LNCaP clone FGC (cell line): ENCODE results near the gene RAB6B.

Experiments used
- DNase-seq: peaks from one replicate; pipeline ENCODE4 v3.0.0-alpha.2; 2011; ENCODE audit warnings: low read depth
- H3K4me3 ChIP-seq: 2 replicates; pipeline ENCODE4 v1.5.1; 2011; ENCODE audit warnings: mild to moderate bottlenecking, low read depth, low read length, control low read depth
- CTCF ChIP-seq: IDR thresholded peaks from 2 replicates; pipeline ENCODE4 v1.5.1; 2012; ENCODE audit warnings: mild to moderate bottlenecking; ENCODE audit not compliant: control insufficient read depth, insufficient read depth; ENCODE audit errors: extremely low read depth

Gene RAB6B

GRCh38 chr3:133940536-133940935, 44.9 kb upstream of the RAB6B start:
- no peak for DNase-seq
- H3K4me3 ChIP-seq, result no peak overlapping the region
- no peak for TF ChIP-seq CTCF

GRCh38 chr3:133939463-133939835, 43.8 kb upstream of the RAB6B start:
- H3K4me3 ChIP-seq, result no peak overlapping the region
- DNase-seq, result no peak
- TF ChIP-seq CTCF, result no peak

GRCh38 chr3:133938770-133939462, 43.2 kb upstream of the RAB6B start:
- no peak for TF ChIP-seq CTCF
- DNase-seq, result no peak
- H3K4me3 ChIP-seq, result no peak overlapping the region

- no peak overlapping the region for H3K4me3 ChIP-seq
- TF ChIP-seq CTCF, result no peak
- no peak for DNase-seq
These were observed 42.3 kb upstream of the RAB6B start for GRCh38 chr3:133937756-133938601.

GRCh38 chr3:133937061-133937686, 41.5 kb upstream of the RAB6B start:
- no peak overlapping the region for H3K4me3 ChIP-seq
- TF ChIP-seq CTCF, result no peak
- no peak for DNase-seq

GRCh38 chr3:133935843-133936769, 40.4 kb upstream of the RAB6B start:
- DNase-seq, result no peak
- no peak for TF ChIP-seq CTCF
- no peak overlapping the region for H3K4me3 ChIP-seq
